NT2/D1 (cell line): ENCODE measurements around the gene PIPOX.

ENCODE experiments used
- YY1 ChIP-seq: IDR thresholded peaks from 2 replicates; pipeline ENCODE4 v1.6.1; 2011; ENCODE audit not compliant: insufficient read length, insufficient read depth
- ZNF274 ChIP-seq: IDR thresholded peaks from 2 replicates; pipeline ENCODE4 v1.6.1; 2011; ENCODE audit warnings: mild to moderate bottlenecking, low read depth, low read length

GRCh38 chr17:29099527-29099926, 56.6 kb downstream of the PIPOX start:
- TF ChIP-seq ZNF274 (no peak), YY1 (no peak)
